ENCODE results near the gene TP53AIP1.

The TP53AIP1 gene

GRCh38 chr11:128904656-128905344 lies 37.9 kb downstream of the TP53AIP1 start:
- no peak for DNase-seq

- DNase-seq: no peak
These were observed 38.4 kb downstream of the TP53AIP1 start for GRCh38 chr11:128904303-128904655.

GRCh38 chr11:128903248-128904061 lies 39.2 kb downstream of the TP53AIP1 start:
- DNase-seq: no peak

- DNase-seq: no peak
These were observed 40.1 kb downstream of the TP53AIP1 start for GRCh38 chr11:128902515-128903066.

GRCh38 chr11:128901653-128902514 lies 40.8 kb downstream of the TP53AIP1 start:
- DNase-seq: no peak

- DNase-seq: no peak
These were observed 42.2 kb downstream of the TP53AIP1 start for GRCh38 chr11:128900468-128900867.

- DNase-seq: no peak
These were observed 43.9 kb downstream of the TP53AIP1 start for GRCh38 chr11:128898580-128899344.

- DNase-seq: no peak
These were observed 44.8 kb downstream of the TP53AIP1 start for GRCh38 chr11:128897826-128898225.

GRCh38 chr11:128896356-128896755 lies 46.3 kb downstream of the TP53AIP1 start:
- DNase-seq: no peak

GRCh38 chr11:128895526-128895925 lies 47.1 kb downstream of the TP53AIP1 start:
- no peak for DNase-seq

- DNase-seq: no peak
These were observed 48.0 kb downstream of the TP53AIP1 start for GRCh38 chr11:128894685-128895084.

GRCh38 chr11:128894286-128894681 lies 48.4 kb downstream of the TP53AIP1 start:
- no peak for DNase-seq

GRCh38 chr11:128893578-128894285 lies 48.9 kb downstream of the TP53AIP1 start:
- no peak for DNase-seq

- DNase-seq: no peak
These were observed 49.7 kb downstream of the TP53AIP1 start for GRCh38 chr11:128892866-128893565.

GRCh38 chr11:128891913-128892398 lies 50.7 kb downstream of the TP53AIP1 start:
- no peak for DNase-seq

GRCh38 chr11:128890543-128891368 lies 51.9 kb downstream of the TP53AIP1 start, which contains the start of gene KCNJ5:
Gene KCNJ5 (plus strand): TSS chr11:128891356. CDS start chr11:128911274, 19,918 bp downstream.
- DNase-seq: peak; percentile 12

GRCh38 chr11:128890216-128890542 lies 52.5 kb downstream of the TP53AIP1 start:
- DNase-seq: no peak

GRCh38 chr11:128889657-128890213 lies 52.9 kb downstream of the TP53AIP1 start:
- no peak for DNase-seq

All from CD4-positive, alpha-beta T cell treated with Interleukin-17A for 4 hours (primary cell).